ENCODE measurements around the gene FAU. TPM values are rescaled to one million over a fixed set of nuclear protein-coding genes. Genes with fewer than 3 reads are reported as not detected.

The FAU gene
- total and polyA plus RNA-seq, 9 of the 15 experiments (the other 6 are each of a cell fraction or from before 2014, with no cell fraction given), result 433 to 1,827 (median 942) TPM

DNA sequence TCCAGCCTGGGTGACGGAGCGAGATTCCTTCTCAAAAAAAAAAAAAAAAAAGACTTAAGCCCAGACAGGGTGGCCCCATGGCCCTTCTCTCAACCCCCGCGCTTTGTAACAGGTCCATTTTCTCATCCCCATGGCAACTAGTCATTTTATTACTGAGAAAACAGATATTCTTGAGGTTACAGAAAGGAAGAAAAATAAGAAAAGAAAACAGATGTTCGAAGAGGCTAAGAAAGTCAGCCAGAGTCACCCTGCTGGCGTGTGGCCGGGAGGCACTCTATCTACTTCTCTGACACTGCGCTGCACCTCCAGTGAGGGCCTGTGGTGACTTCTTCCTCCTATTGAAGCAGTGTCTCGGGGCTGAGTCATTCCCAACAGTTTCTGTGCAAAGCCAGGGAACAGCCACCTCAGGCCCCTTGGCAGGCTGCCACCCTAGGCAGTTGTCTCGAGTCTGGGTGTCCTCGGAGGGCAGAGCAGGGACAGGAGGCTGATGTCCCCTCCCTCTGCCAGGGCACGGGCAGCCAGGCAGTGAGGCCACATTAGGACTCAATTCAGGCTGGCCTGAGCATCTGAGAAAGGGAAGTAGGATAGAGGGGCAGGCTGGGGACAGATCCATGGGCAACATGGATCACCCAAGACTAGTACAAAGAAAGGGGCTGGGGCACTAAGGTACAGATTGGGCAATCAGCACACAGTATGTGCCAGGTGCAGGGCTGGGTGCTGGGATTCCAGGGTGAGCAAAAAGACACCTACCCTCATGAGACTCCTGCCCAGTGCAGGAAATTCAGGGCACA lies 28.8 kb upstream of the FAU start (continued):
- TF ChIP-seq JUND (IDR thresholded peaks at IDR 0.05; ENCODE audit: borderline replicate concordance, low read depth, low read length) (peak; percentile 90), JUND (tag; IDR thresholded peaks at IDR 0.05; ENCODE audit: borderline replicate concordance, low read depth, low read length) (peak; percentile 88; the same call in 2 of the 3 replicates), BHLHE40 (IDR thresholded peaks at IDR 0.05; ENCODE audit: low read length) (0 out of 2 replicates have a peak, but pooled peaks have one; percentile 13), WHSC1 (IDR thresholded peaks at IDR 0.05; ENCODE audit: low read length) (no peak), KDM1A (IDR thresholded peaks at IDR 0.05) (no peak), MTA1 (IDR thresholded peaks at IDR 0.05; ENCODE audit: borderline replicate concordance) (no peak), CEBPB (tag; IDR thresholded peaks at IDR 0.05) (no peak), POU5F1 (IDR thresholded peaks at IDR 0.05; ENCODE audit: borderline replicate concordance, low read depth, low read length, partially characterized antibody) (no peak), NONO (IDR thresholded peaks at IDR 0.05; ENCODE audit: low read depth in 2 of 2, low read length in 1 of 2) (no peak), ZNF436 (CRISPR knock-in tag; IDR thresholded peaks at IDR 0.05) (no peak), NFYB (IDR thresholded peaks at IDR 0.05; ENCODE audit: extremely low read depth, insufficient read length) (no peak), MED1 (CRISPR knock-in tag; IDR thresholded peaks at IDR 0.05; ENCODE audit: borderline replicate concordance) (no peak)
- TF ChIP-seq, protein P1, sequence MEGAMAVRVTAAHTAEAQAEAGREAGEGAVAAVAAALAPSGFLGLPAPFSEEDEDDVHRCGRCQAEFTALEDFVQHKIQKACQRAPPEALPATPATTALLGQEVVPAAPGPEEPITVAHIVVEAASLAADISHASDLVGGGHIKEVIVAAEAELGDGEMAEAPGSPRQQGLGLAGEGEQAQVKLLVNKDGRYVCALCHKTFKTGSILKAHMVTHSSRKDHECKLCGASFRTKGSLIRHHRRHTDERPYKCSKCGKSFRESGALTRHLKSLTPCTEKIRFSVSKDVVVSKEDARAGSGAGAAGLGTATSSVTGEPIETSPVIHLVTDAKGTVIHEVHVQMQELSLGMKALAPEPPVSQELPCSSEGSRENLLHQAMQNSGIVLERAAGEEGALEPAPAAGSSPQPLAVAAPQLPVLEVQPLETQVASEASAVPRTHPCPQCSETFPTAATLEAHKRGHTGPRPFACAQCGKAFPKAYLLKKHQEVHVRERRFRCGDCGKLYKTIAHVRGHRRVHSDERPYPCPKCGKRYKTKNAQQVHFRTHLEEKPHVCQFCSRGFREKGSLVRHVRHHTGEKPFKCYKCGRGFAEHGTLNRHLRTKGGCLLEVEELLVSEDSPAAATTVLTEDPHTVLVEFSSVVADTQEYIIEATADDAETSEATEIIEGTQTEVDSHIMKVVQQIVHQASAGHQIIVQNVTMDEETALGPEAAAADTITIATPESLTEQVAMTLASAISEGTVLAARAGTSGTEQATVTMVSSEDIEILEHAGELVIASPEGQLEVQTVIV (CRISPR knock-in tag; IDR thresholded peaks at IDR 0.05; ENCODE audit: borderline replicate concordance), result no peak
- TF ChIP-seq, protein P2, sequence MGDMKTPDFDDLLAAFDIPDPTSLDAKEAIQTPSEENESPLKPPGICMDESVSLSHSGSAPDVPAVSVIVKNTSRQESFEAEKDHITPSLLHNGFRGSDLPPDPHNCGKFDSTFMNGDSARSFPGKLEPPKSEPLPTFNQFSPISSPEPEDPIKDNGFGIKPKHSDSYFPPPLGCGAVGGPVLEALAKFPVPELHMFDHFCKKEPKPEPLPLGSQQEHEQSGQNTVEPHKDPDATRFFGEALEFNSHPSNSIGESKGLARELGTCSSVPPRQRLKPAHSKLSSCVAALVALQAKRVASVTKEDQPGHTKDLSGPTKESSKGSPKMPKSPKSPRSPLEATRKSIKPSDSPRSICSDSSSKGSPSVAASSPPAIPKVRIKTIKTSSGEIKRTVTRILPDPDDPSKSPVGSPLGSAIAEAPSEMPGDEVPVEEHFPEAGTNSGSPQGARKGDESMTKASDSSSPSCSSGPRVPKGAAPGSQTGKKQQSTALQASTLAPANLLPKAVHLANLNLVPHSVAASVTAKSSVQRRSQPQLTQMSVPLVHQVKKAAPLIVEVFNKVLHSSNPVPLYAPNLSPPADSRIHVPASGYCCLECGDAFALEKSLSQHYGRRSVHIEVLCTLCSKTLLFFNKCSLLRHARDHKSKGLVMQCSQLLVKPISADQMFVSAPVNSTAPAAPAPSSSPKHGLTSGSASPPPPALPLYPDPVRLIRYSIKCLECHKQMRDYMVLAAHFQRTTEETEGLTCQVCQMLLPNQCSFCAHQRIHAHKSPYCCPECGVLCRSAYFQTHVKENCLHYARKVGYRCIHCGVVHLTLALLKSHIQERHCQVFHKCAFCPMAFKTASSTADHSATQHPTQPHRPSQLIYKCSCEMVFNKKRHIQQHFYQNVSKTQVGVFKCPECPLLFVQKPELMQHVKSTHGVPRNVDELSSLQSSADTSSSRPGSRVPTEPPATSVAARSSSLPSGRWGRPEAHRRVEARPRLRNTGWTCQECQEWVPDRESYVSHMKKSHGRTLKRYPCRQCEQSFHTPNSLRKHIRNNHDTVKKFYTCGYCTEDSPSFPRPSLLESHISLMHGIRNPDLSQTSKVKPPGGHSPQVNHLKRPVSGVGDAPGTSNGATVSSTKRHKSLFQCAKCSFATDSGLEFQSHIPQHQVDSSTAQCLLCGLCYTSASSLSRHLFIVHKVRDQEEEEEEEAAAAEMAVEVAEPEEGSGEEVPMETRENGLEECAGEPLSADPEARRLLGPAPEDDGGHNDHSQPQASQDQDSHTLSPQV (IDR thresholded peaks at IDR 0.05), result peak; percentile 93
- TF ChIP-seq, protein P3, sequence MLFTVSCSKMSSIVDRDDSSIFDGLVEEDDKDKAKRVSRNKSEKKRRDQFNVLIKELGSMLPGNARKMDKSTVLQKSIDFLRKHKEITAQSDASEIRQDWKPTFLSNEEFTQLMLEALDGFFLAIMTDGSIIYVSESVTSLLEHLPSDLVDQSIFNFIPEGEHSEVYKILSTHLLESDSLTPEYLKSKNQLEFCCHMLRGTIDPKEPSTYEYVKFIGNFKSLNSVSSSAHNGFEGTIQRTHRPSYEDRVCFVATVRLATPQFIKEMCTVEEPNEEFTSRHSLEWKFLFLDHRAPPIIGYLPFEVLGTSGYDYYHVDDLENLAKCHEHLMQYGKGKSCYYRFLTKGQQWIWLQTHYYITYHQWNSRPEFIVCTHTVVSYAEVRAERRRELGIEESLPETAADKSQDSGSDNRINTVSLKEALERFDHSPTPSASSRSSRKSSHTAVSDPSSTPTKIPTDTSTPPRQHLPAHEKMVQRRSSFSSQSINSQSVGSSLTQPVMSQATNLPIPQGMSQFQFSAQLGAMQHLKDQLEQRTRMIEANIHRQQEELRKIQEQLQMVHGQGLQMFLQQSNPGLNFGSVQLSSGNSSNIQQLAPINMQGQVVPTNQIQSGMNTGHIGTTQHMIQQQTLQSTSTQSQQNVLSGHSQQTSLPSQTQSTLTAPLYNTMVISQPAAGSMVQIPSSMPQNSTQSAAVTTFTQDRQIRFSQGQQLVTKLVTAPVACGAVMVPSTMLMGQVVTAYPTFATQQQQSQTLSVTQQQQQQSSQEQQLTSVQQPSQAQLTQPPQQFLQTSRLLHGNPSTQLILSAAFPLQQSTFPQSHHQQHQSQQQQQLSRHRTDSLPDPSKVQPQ (CRISPR knock-in tag; IDR thresholded peaks at IDR 0.05; ENCODE audit: borderline replicate concordance), result no peak
- TF ChIP-seq, protein P4, sequence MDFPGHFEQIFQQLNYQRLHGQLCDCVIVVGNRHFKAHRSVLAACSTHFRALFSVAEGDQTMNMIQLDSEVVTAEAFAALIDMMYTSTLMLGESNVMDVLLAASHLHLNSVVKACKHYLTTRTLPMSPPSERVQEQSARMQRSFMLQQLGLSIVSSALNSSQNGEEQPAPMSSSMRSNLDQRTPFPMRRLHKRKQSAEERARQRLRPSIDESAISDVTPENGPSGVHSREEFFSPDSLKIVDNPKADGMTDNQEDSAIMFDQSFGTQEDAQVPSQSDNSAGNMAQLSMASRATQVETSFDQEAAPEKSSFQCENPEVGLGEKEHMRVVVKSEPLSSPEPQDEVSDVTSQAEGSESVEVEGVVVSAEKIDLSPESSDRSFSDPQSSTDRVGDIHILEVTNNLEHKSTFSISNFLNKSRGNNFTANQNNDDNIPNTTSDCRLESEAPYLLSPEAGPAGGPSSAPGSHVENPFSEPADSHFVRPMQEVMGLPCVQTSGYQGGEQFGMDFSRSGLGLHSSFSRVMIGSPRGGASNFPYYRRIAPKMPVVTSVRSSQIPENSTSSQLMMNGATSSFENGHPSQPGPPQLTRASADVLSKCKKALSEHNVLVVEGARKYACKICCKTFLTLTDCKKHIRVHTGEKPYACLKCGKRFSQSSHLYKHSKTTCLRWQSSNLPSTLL (IDR thresholded peaks at IDR 0.05), result no peak
